Heart right ventricle (tissue), 16 donors: Measurements from ENCODE around the gene KCNJ5. TPM values are rescaled to one million over a fixed set of nuclear protein-coding genes. Genes with fewer than 3 reads are reported as not detected.

Experiments
- ATAC-seq, 8 donors: fragments of 200-7000 bp; cut with Tn5 transposase; one replicate each; pipeline ENCODE4 v1.9.1; 2020; ENCODE audit warnings: mild to moderate bottlenecking in 8 of 8, moderate library complexity in 8 of 8, moderate number of reproducible peaks in 1 of 8
- DNase-seq, 2 donors: peaks; one replicate each; pipeline ENCODE4 v3.0.0-alpha.2; 2020
- H3K27ac ChIP-seq, 10 donors: fragments of 200-600 bp; sonication (generic) in 2 of 10; one replicate each; pipeline versions ENCODE4 v1.5.0 to v1.8.0; 2020 to 2022; ENCODE audit warnings: mild to moderate bottlenecking in 3 of 10
- H3K27me3 ChIP-seq, 7 donors: fragments of 200-600 bp; one replicate each; pipeline ENCODE4 v1.8.0; 2021 to 2022; ENCODE audit warnings: mild to moderate bottlenecking in 2 of 7
- H3K36me3 ChIP-seq, 9 donors: fragments of 200-600 bp; sonication (generic) in 1 of 9; one replicate each; pipeline versions ENCODE4 v1.5.0 to v1.8.0; 2020 to 2022; ENCODE audit warnings: mild to moderate bottlenecking in 2 of 9
- H3K4me1 ChIP-seq, 9 donors: fragments of 200-600 bp; sonication (generic) in 1 of 9; one replicate each; pipeline versions ENCODE4 v1.5.0 to v1.8.0; 2020 to 2022; ENCODE audit warnings: mild to moderate bottlenecking in 4 of 9
- H3K4me3 ChIP-seq, 10 donors: fragments of 200-600 bp; sonication (generic) in 2 of 10; one replicate each; pipeline versions ENCODE4 v1.5.0 to v1.8.0; 2020 to 2022; ENCODE audit warnings: mild to moderate bottlenecking in 7 of 10, moderate library complexity in 2 of 10
- H3K9me3 ChIP-seq, 11 donors: fragments of 200-600 bp in 10 of 11; sonication (generic) in 2 of 11; one replicate each; pipeline versions ENCODE4 v1.5.0 to v1.8.0; 2013 to 2022; ENCODE audit warnings: mild to moderate bottlenecking in 2 of 11, control low read depth in 1 of 11, moderate library complexity in 1 of 11
- WGBS, 2 donors: extraction: QIAGEN DNeasy Blood & Tissue Kit; methylation state at CpG; one replicate each; pipeline ENCODE4 v1.1.7; 2013; ENCODE audit warnings: inconsistent platforms in 1 of 2; 5-methylcytosine and 5-hydroxymethylcytosine counted together
- intact Hi-C, 10 donors: fragments of 100-400 bp; cut with DNase I; formaldehyde crosslinking; loops; one replicate each; pipeline versions ENCODE4 v1.11.1 to v1.14.2; 2022
- polyA plus RNA-seq, 2 donors: library from polyadenylated mRNA; stranded (reverse); fragments of 200-250 nt; gene quantifications; one replicate each; pipeline ENCODE4 v1.2.3, GENCODE V29; 2013
- total RNA-seq, 10 donors: library from RNA; stranded (reverse); fragmentation: NEBNext Ultra II Directional in 3 of 10; extraction: Animal tissue kit (Norgen Biotek cat#: 25700) in 3 of 10; gene quantifications; one replicate each; pipeline versions ENCODE4 v1.2.1 to v1.2.4, GENCODE V29; 2021 to 2023
- TF ChIP-seq, protein P1 (sequence below), 9 donors: fragments of 200-600 bp; sonication (generic) in 2 of 9; IDR thresholded peaks; one replicate each; pipeline versions ENCODE4 v1.5.0 to v1.8.0; 2021 to 2022; ENCODE audit warnings: antibody characterized with exemption in 9 of 9, mild to moderate bottlenecking in 5 of 9, moderate library complexity in 1 of 9
- donor health status: Arrhythmogenic right ventricular cardiomyopathy.
- donor health status: ischemic (EF 13 %, LVEDD 7.1; RV severe dilation, severe dysfunction).
- donor health status: healthy with polysubstance abuse.
- donor health status: DM: no; HTN: yes; CAD: no.
- donor health status: DM: no; HTN: no; CAD: no.
- donor health status: ischemic (EF 25% LVEDD 6.9; RV normal size, moderate dysfunction).
- donor health status: ischemic (EF 25% LVEDD 5.7; RV mildly dilated, moderate dysfunction).
- donor health status: healthy.
- donor health status: DM: yes; HTN: yes; CAD: no.
- donor health status: Ischemic cardiomyopathy.
- donor health status: ischemic (EF 35%, LVEDD 5.7; RV mildly dilated, moderate dysfunction).
- donor health status: nonischemic (EF 11% LVEDD 7.7; RV severe dilation, severe dysfunction).
- donor health status: DM: yes; HTN: yes; CAD: no.
- donor health status: PGD.
- donor health status: ischemic (EF 29% LVEDD 5.4; RV normal size, mild dysfunction).
- donor health status: nonischemic (EF 23%, LVEDD 6.1; RV moderate dilation, normal function).

KCNJ5 gene
- total and polyA plus RNA-seq, 12 donors, result 1.2 to 32.1 (median 8.1) TPM

DNA sequence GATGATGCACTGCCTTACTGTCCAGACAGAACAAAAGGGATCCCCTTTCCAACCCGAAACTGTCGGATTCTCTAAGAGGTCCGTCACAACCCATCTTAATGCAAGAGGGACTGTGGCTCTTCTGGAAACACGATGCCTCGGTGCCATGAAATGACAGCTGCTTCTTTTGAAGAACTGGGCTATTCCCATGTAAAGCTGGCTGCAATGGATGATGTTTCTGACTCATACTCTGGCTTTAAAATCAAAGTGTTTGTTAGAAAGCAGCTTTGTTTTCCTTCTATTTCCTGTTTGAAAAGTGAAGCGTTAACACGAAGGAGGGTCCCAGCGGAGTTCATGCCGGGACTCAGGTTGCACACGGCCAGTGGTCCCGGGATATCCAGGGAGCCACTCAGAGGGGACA is 48.4 kb downstream of the KCNJ5 start:
- DNase-seq (no peak), ATAC-seq (no peak)
- Histone ChIP-seq H3K4me1 (no peaks in the 10 kb centered on the region), H3K27ac (no peak overlapping the region), H3K9me3 (no peaks in the 10 kb centered on the region), H3K4me3 (no peak overlapping the region), H3K36me3 (no peaks in the 10 kb centered on the region), H3K27me3 (peaks cover 0 to 14% (median 0%) of the 10 kb centered on the region in 7 donors)
- TF ChIP-seq, protein P1, sequence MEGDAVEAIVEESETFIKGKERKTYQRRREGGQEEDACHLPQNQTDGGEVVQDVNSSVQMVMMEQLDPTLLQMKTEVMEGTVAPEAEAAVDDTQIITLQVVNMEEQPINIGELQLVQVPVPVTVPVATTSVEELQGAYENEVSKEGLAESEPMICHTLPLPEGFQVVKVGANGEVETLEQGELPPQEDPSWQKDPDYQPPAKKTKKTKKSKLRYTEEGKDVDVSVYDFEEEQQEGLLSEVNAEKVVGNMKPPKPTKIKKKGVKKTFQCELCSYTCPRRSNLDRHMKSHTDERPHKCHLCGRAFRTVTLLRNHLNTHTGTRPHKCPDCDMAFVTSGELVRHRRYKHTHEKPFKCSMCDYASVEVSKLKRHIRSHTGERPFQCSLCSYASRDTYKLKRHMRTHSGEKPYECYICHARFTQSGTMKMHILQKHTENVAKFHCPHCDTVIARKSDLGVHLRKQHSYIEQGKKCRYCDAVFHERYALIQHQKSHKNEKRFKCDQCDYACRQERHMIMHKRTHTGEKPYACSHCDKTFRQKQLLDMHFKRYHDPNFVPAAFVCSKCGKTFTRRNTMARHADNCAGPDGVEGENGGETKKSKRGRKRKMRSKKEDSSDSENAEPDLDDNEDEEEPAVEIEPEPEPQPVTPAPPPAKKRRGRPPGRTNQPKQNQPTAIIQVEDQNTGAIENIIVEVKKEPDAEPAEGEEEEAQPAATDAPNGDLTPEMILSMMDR (IDR thresholded peaks at IDR 0.05), result no peak
- intact Hi-C loops, result no loop called here
- 61 to 75% methylated on average over 11 of the region's 11 CpGs for WGBS, 2 donors

DNA sequence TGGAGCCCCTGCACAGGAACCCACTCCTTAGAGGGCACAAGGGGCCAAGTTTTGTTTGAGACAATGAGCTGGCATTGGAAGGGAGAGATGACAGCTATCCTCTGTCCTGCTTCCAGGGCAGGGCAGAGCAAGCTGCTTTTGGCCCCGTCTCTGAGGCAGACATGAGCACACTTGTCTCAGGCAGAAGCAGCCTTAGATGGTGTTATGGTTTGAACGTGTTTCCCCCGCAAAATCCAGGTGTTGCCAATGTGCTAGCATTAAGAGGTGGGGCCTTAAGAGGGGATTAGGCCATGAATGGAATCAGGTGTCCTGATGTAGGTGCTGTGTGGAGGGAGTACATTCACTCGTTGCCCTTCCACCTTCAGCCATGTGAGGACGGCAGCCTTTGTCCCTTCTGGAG is 49.0 kb downstream of the KCNJ5 start:
- no peak for ATAC-seq
- DNase-seq, result no peak
- intact Hi-C loops, result loop anchor here in 1 of 10 donors (1.0 kb wide), 1 partner anchor 36 kb away; no protein-coding TSS in a partner anchor
- Histone ChIP-seq H3K27ac (no peak overlapping the region), H3K27me3 (peaks cover 0 to 14% (median 0%) of the 10 kb centered on the region in 7 donors), H3K4me3 (no peak overlapping the region), H3K4me1 (no peaks in the 10 kb centered on the region), H3K9me3 (no peaks in the 10 kb centered on the region), H3K36me3 (no peaks in the 10 kb centered on the region)
- TF ChIP-seq, protein P1 (IDR thresholded peaks at IDR 0.05), result no peak
- WGBS, 2 donors, result 81 to 89% methylated on average over 5 of the region's 5 CpGs

DNA sequence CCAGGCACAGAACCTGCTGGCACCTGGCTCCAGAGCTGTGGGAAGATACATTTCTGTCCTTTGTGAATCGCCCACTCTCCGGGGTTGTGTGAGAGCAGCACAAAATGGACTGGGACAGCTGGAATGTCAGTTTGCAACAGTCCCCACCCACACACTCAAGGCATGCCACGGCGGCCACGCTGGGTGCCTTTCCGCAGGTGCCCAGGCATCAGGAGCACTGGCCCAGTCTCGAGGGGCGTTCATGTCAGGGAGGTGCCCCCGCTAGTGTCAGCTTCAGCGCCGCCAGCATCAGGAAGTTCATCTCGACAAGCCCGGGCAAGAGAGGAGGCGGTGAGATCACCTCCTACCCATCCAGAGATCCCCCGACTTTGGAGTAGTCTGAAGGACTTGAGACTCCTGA is 49.4 kb downstream of the KCNJ5 start:
- Histone ChIP-seq H3K36me3 (no peaks in the 10 kb centered on the region), H3K27me3 (peaks cover 0 to 14% (median 0%) of the 10 kb centered on the region in 7 donors), H3K4me3 (no peak overlapping the region), H3K9me3 (no peaks in the 10 kb centered on the region), H3K27ac (no peak overlapping the region), H3K4me1 (no peaks in the 10 kb centered on the region)
- TF ChIP-seq, protein P1 (IDR thresholded peaks at IDR 0.05), result no peak
- DNase-seq, result no peak
- 82 to 88% methylated on average over 15 of the region's 15 CpGs for WGBS, 2 donors
- intact Hi-C loops, result loop anchor here in 1 of 10 donors (1.0 kb wide), 1 partner anchor 36 kb away; no protein-coding TSS in a partner anchor
- ATAC-seq, result no peak

DNA sequence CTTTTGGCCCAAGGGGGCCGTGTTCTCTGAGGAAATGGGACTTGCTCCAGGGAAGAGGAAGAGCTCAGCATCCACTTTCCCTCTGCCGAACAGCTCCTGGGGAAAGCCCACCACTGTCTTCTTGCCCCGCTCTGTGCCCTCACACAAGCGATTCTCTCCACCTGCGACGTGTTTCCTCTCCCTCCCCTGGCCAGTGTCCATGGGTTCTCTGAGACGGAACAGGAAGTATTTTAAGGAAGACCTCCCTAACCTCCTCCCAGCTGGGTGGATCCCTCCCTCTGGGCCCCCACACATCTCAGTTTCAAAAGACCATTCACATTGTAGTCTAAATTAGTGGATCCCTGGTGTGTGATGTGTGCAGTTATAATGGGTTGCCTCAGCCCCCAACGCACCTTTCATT is 50.0 kb downstream of the KCNJ5 start:
- DNase-seq, result no peak
- Histone ChIP-seq H3K36me3 (no peaks in the 10 kb centered on the region), H3K9me3 (no peaks in the 10 kb centered on the region), H3K4me1 (no peaks in the 10 kb centered on the region), H3K27me3 (peaks cover 0 to 14% (median 0%) of the 10 kb centered on the region in 7 donors), H3K27ac (no peak overlapping the region), H3K4me3 (no peak overlapping the region)
- TF ChIP-seq, protein P1 (IDR thresholded peaks at IDR 0.05), result no peak
- ATAC-seq, result no peak
- 61 to 77% methylated on average over 8 of the region's 8 CpGs for WGBS, 2 donors
- intact Hi-C loops, result no loop called here
